Measurements from ENCODE around the gene TCN2.
"Not testable (repeated sequence)": the region's sequence is repeated elsewhere in the genome, so short reads cannot be mapped to it uniquely, and the experiment has no call there.

Gene TCN2

DNA sequence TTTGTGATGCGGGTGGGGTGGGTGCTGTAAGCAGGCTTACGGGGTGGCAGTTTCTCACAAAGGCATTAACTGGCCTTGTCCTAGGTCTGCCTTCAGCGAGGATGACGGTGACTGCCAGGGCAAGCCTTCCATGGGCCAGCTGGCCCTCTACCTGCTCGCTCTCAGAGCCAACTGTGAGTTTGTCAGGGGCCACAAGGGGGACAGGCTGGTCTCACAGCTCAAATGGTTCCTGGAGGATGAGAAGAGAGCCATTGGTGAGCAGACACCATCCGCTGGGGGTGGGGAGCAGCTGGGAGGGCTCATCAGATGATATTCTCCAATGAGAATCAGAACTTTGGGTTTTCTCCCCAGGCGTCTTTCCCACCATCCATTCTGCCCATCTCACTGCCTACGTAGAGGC is 5.8 kb downstream of the TCN2 start:
- DNase-seq, result no peak

DNA sequence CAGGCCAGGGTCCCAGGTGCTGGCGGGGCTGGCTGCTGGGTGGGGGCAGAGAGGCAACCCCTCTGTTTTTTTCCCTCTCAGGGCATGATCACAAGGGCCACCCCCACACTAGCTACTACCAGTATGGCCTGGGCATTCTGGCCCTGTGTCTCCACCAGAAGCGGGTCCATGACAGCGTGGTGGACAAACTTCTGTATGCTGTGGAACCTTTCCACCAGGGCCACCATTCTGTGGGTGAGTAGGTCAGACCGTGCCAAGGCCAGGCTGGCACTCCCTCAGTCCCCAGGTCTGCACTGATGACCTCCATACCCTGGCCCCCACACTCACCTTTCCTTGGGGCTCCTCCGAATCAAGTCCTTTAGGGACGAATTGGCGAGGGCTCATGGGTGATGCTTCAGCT is 7.3 kb downstream of the TCN2 start:
- no peak for DNase-seq

DNA sequence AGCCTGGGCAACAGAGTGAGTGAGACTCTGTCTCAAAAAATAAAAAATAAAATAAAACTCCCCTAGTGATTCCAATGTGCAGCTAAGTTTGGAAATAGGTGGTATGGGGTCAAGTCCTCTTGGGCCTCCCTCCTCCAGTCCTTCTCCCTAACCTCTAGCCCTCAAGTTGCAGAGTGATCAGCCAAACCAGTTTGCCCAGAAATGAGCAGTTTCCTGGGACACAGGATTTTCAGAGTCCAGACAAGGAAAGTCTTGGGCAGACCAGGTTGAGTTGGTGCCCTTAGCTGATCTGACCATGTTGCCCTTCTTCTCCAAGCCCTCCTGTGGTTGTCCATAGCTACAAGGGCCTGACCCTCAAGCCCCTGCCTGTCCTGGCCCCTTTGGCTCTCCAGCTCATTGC is 7.9 kb downstream of the TCN2 start:
- DNase-seq, result no peak

- DNase-seq, result no peak
Measured at GRCh38 chr22:30615543-30615954, 8.6 kb downstream of the TCN2 start.

DNA sequence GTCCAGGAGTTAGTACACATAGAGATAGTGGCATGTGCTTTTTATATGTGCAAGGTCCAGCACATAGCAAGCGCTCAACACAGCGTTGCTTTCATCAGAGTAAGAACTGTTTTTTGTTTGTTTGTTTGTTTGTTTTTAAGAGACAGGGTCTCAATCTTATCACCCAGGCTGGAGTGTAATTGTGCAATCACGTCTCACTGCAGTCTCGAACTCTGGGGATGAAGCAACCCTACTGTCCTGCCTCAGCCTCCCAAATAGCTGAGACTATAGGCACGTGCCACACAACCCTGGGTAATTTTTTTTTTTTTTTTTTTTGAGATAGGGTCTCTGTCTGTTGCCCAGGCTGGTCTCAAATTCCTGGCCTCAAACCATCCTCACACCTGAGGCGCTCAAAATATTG is 10.8 kb downstream of the TCN2 start:
- DNase-seq, result no peak

DNA sequence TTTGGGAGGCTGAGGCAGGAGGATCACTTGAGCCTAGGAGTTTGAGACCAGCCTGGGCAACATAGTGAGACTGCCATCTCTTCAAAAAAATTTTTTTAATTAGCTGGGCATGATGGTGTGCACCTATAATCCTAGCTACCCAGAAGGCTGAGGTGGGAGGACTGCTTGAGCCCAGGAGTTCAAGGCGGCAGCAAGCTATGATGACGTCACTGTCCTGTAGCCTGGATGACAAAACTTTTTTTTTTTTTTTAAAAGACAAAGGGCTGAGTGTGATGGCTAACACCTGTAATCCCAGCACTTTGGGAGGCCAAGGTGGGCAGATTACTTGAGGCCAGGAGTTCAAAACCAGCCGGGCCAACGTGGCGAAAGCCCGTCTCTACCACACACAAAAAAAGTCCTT is 12.9 kb downstream of the TCN2 start:
- DNase-seq, result not testable (repeated sequence)

- DNase-seq, result no peak
Measured at GRCh38 chr22:30626413-30626812, 19.4 kb downstream of the TCN2 start.

DNA sequence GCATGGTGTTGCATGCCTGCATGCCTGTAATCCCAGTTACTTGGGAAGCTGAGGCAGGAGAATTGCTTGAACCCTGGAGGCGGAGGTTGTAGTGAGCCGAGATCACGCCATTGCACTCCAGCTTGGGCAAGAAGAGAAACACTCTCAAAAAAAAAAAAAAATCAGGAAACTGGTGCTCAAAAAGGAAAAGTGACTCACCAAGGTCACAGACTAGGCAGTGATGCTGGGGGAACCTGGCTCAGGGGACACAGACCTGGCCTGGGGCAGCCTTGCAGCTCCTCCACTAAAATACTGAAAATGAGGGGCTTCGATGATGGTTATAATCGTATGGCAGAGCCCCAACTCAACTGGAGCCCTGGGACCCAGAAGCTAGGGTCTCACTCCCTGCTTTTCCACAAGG is 20.5 kb downstream of the TCN2 start:
- no peak for DNase-seq

- no peak for DNase-seq
Measured at GRCh38 chr22:30628491-30628890, 21.5 kb downstream of the TCN2 start.

GRCh38 chr22:30631469-30631868 is 24.5 kb downstream of the TCN2 start:
- DNase-seq, result not testable (repeated sequence)

DNA sequence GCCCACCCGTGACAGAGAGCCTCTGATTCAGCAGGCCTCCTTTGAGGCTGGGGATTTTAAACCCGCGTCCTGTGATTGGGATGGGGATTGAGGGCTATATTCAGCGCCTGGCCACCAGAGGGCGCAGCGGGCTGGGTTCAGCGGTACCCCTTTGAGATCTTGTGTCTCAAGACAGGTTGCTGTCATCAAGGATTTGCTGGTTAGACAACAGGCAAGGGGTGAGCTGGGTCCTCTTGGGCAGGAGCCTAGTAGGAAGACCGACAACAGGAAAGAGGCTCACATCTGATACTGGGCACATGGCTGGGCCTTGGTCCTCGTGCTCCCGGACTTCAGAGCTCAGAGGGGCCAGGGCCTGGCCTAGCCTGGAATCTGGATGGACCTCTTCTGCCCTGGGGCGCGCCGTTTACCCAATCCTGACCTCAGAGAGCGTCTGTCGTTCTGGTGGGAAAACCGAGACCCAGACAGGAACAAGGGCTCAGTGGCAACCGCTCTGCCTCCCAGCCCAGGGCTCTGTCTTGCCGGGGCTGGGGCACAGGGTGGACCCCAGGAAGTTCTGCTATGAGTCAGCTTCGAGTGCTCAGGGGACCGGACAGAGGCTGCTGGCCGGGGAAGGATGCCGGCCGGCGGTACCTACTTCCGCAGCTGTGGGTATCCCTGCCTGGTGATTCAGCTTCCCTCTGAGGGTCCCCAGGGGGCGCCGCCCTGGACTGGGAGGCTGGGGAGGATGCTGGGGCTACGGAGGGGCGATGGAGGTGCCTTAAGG is 27.7 kb downstream of the TCN2 start:
- DNase-seq, result peak; percentile 5

DNA sequence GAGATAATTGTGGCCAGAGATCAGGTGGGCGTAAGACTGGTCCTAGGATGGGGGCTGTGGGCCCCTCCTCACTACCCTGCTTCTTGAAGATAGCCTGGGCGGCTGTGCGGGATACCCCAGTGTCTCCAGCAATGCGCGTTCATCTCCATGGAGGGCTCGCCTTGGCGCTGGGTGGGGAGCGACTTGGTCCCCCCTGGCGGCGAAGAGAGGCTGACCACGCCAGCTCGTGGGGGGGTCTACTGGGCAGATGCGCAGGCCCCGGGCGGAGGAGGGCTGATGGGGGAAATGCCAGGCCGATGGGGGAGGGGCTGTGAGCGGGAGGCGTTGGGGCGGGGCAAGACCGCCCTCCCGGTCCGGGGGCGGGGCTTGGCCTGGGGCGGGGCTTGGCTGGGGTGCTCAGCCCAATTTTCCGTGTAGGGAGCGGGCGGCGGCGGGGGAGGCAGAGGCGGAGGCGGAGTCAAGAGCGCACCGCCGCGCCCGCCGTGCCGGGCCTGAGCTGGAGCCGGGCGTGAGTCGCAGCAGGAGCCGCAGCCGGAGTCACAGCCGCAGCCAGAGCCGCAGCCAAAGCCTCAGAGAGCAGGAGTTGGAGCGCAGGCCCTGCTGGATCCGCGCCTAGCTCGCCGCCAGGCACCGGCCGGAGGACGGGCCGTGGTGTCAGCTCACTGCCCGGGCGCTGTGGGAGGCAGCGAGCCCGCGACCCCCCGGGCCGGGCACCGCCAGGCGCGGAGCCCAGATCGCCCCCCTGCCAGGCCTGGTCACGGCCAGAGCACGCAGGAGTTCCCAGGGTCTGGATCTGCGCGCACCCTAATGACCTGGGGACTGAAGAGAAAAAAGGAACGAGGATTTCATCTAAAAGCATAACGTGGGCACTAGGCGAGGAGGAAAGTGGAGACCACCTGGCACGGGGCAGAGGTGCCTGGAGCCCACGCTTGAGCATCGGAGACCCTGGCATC is 28.6 kb downstream of the TCN2 start, which contains the start of gene SLC35E4:
TSS of gene SLC35E4 (plus strand) at position 509 of the 953 bp plus-strand sequence. CDS start 670 bp downstream, outside the sequence.
- DNase-seq, result no peak

- DNase-seq, result no peak
Measured at GRCh38 chr22:30636226-30637077, 29.5 kb downstream of the TCN2 start.

- DNase-seq, result no peak
Measured at GRCh38 chr22:30637701-30638114, 30.7 kb downstream of the TCN2 start.

DNA sequence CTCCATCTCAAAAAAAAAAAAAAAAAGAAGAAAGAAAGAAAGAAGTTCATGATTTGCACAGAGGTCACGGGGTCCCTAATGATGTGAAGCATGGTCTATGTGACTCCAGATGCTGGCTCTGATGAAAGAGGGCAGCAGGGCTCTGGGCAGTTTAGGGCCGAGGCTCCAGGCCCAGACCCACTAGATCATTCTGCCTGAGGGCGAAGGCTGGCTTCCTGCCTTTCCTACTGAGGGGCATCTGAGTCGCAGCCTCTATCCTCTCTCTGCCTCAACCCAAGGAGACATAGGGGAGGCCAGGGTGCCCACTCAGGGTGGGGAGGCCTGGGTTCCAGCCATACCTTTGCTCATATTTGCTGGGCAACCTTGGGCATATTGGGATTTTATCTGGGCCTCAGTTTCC is 33.4 kb downstream of the TCN2 start:
- DNase-seq, result no peak

DNA sequence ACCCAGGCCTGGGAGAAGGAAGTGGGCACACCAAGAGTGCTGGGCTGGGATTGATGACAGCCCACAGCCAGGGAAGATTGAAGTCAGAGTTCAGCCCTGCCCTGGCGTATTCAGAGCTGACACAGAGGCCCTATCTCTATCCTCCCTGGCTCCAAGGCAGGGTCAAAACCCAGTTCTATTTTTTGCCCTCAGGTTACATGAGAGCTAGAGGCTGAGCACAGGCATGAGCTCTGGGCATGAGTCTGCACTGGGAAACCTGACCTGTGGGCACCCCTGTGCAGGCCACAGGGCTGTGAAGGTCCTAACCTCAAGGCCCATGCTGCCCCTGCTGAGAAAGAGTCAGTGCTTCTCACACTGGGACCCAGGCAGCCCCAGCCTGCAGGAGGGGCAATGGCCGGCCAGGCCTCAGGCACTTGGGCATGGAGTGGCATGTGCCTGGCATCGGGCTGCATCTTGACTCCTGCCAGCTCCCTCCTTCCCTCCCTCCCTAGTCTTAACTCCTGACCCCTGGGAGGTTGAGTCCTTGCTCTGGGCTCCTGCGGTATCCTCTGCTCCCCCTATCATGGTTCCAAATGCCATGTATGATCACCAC is 34.0 kb downstream of the TCN2 start:
- DNase-seq, result no peak

GRCh38 chr22:30643055-30643875 is 36.3 kb downstream of the TCN2 start:
- DNase-seq, result no peak

GRCh38 chr22:30646518-30647160 is 39.7 kb downstream of the TCN2 start:
- no peak for DNase-seq

GRCh38 chr22:30647536-30647935 is 40.6 kb downstream of the TCN2 start:
- no peak for DNase-seq

DNA sequence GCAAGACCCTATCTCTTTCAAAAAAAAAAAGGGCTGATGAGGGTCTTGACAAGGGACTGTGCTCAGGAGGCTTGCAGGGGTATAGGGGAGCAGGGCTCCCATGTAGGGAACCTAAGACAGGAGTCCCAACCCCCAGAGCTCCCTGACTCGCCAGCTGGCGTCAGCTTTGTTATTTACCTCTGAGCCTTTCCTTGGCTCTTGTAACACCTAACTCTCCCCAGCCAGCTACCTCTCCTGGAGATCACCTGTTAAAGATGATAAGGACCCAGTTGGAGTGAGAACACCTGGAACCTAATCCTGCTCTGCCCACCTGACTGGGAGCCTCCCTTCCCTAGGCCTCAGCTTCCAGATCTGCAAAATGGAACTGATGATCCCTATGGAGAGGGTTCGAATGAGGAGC is 41.9 kb downstream of the TCN2 start:
- DNase-seq, result no peak

GRCh38 chr22:30649430-30650007 is 42.5 kb downstream of the TCN2 start:
- DNase-seq, result no peak

Measured in SIG-M5 (cell line).